ENCODE data around the gene OPALIN.

OPALIN gene

GRCh38 chr10:96297486-96297885 lies 61.3 kb downstream of the OPALIN start:
- Histone ChIP-seq H4K8ac (ENCODE audit: low read length) (no peak overlapping the region), H2AFZ (ENCODE audit: low read depth, low read length) (no peak overlapping the region), H3K14ac (ENCODE audit: low read length in 2 of 2) (no peak overlapping the region), H2BK5ac (ENCODE audit: low read depth, low read length, poor library complexity, severe bottlenecking) (no peak overlapping the region), H3K79me1 (replicated peaks; ENCODE audit: low read length, poor library complexity, severe bottlenecking) (no peaks in the 10 kb centered on the region), H3K27me3 (ENCODE audit: control insufficient read depth in 1 of 2, insufficient read depth in 1 of 2, low read length in 2 of 2) (peaks cover 60 to 70% of the 10 kb centered on the region in 2 experiments), H3K36me3 (ENCODE audit: control insufficient read depth in 1 of 2, insufficient read depth in 2 of 2, low read depth in 1 of 2, low read length in 2 of 2) (no peaks in the 10 kb centered on the region), H3K4ac (ENCODE audit: low read depth in 1 of 2, low read length in 2 of 2) (no peak overlapping the region), H3K9ac (ENCODE audit: low read length) (no peak overlapping the region), H2BK120ac (ENCODE audit: low read depth, low read length) (no peak overlapping the region), H3K4me3 (ENCODE audit: insufficient read depth in 1 of 2, low read depth in 1 of 2, low read length in 2 of 2) (no peak overlapping the region), H3K4me2 (ENCODE audit: low read length, poor library complexity, severe bottlenecking) (no peak overlapping the region), H3K4me1 (ENCODE audit: control insufficient read depth, insufficient read depth, low read depth, low read length) (no peaks in the 10 kb centered on the region), H3K27ac (ENCODE audit: low read length, poor library complexity, severe bottlenecking) (no peak overlapping the region), H2AK5ac (ENCODE audit: low read length, severe bottlenecking) (no peak overlapping the region), H2BK12ac (ENCODE audit: low read length in 2 of 2) (no peak overlapping the region), H3K23ac (ENCODE audit: low read length in 2 of 2) (no peak overlapping the region), H2BK15ac (ENCODE audit: low read depth, poor library complexity, severe bottlenecking) (no peak overlapping the region), H4K91ac (ENCODE audit: low read length) (no peak overlapping the region), H3K9me3 (ENCODE audit: control insufficient read depth, low read length) (no peaks in the 10 kb centered on the region), H3K18ac (ENCODE audit: low read depth in 1 of 2, low read length in 2 of 2) (no peak overlapping the region)
- no peak for DNase-seq
- 78% methylated on average over 1 of the region's 2 CpGs for WGBS

- no peaks in the 10 kb centered on the region for H3K4me1 ChIP-seq (ENCODE audit: control insufficient read depth, insufficient read depth, low read depth, low read length)
- H3K4ac ChIP-seq (ENCODE audit: low read depth in 1 of 2, low read length in 2 of 2) = no peak overlapping the region
- no peak overlapping the region for H2BK15ac ChIP-seq (ENCODE audit: low read depth, poor library complexity, severe bottlenecking)
- H4K91ac ChIP-seq (ENCODE audit: low read length) = no peak overlapping the region
- no peak overlapping the region for H3K18ac ChIP-seq (ENCODE audit: low read depth in 1 of 2, low read length in 2 of 2)
- no peak overlapping the region for H3K23ac ChIP-seq (ENCODE audit: low read length in 2 of 2)
- H3K27ac ChIP-seq (ENCODE audit: low read length, poor library complexity, severe bottlenecking) = no peak overlapping the region
- H2AFZ ChIP-seq (ENCODE audit: low read depth, low read length) = no peak overlapping the region
- no peaks in the 10 kb centered on the region for H3K79me1 ChIP-seq (replicated peaks; ENCODE audit: low read length, poor library complexity, severe bottlenecking)
- no peaks in the 10 kb centered on the region for H3K36me3 ChIP-seq (ENCODE audit: control insufficient read depth in 1 of 2, insufficient read depth in 2 of 2, low read depth in 1 of 2, low read length in 2 of 2)
- H2AK5ac ChIP-seq (ENCODE audit: low read length, severe bottlenecking) = no peak overlapping the region
- H3K14ac ChIP-seq (ENCODE audit: low read length in 2 of 2) = no peak overlapping the region
- peaks cover 44 to 50% of the 10 kb centered on the region in 2 experiments for H3K27me3 ChIP-seq (ENCODE audit: control insufficient read depth in 1 of 2, insufficient read depth in 1 of 2, low read length in 2 of 2)
- H2BK12ac ChIP-seq (ENCODE audit: low read length in 2 of 2) = no peak overlapping the region
- WGBS = 73% methylated on average over 4 of the region's 4 CpGs
- no peak overlapping the region for H2BK120ac ChIP-seq (ENCODE audit: low read depth, low read length)
- H2BK5ac ChIP-seq (ENCODE audit: low read depth, low read length, poor library complexity, severe bottlenecking) = no peak overlapping the region
- H3K4me2 ChIP-seq (ENCODE audit: low read length, poor library complexity, severe bottlenecking) = no peak overlapping the region
- no peak overlapping the region for H3K9ac ChIP-seq (ENCODE audit: low read length)
- no peak for DNase-seq
- no peak overlapping the region for H4K8ac ChIP-seq (ENCODE audit: low read length)
- no peak overlapping the region for H3K4me3 ChIP-seq (ENCODE audit: insufficient read depth in 1 of 2, low read depth in 1 of 2, low read length in 2 of 2)
- H3K9me3 ChIP-seq (ENCODE audit: control insufficient read depth, low read length) = no peaks in the 10 kb centered on the region
These were observed 63.3 kb downstream of the OPALIN start for GRCh38 chr10:96295475-96295874.

Data from mesenchymal stem cell (in vitro differentiated cells and primary cell).